ENCODE results near the gene MIDN. TPM values are rescaled to one million over a fixed set of nuclear protein-coding genes. Genes with fewer than 3 reads are reported as not detected.

MIDN gene
- total and polyA plus RNA-seq, 3 donors from 2014 or later, result 30.3 to 42.4 (median 38.2) TPM

GRCh38 chr19:1287354-1288225 lies 39.2 kb downstream of the MIDN start:
- no peak overlapping the region for H3K4me3 ChIP-seq
- H3K27ac ChIP-seq, result no peak overlapping the region
- no peaks in the 10 kb centered on the region for H3K9me3 ChIP-seq
- no peak for TF ChIP-seq CTCF (IDR thresholded peaks at IDR 0.05)
- no peak for TF ChIP-seq POLR2A (IDR thresholded peaks at IDR 0.05)
- no peak for DNase-seq
- H3K27me3 ChIP-seq, result no peaks in the 10 kb centered on the region
- no peaks in the 10 kb centered on the region for H3K36me3 ChIP-seq (ENCODE audit: low read depth, missing control alignments)
- intact Hi-C loops (cut with DNase I; ENCODE audit: low total_unique reads), result no loop called here
- WGBS, 2 donors, result 43 to 66% methylated on average over 7 to 53 of the region's 55 CpGs
- peaks cover 20% of the 10 kb centered on the region for H3K4me1 ChIP-seq

GRCh38 chr19:1288226-1288612 lies 39.8 kb downstream of the MIDN start:
- 88 to 94% methylated on average over 11 to 16 of the region's 18 CpGs for WGBS, 2 donors
- Histone ChIP-seq H3K4me1 (peaks cover 14% of the 10 kb centered on the region), H3K9me3 (no peaks in the 10 kb centered on the region), H3K27ac (no peak overlapping the region), H3K36me3 (ENCODE audit: low read depth, missing control alignments) (no peaks in the 10 kb centered on the region), H3K27me3 (no peaks in the 10 kb centered on the region), H3K4me3 (no peak overlapping the region)
- DNase-seq, result no peak
- TF ChIP-seq POLR2A (IDR thresholded peaks at IDR 0.05) (no peak), CTCF (IDR thresholded peaks at IDR 0.05) (no peak)
- intact Hi-C loops (cut with DNase I; ENCODE audit: low total_unique reads), result no loop called here

- Histone ChIP-seq H3K9me3 (no peaks in the 10 kb centered on the region), H3K27me3 (no peaks in the 10 kb centered on the region), H3K36me3 (ENCODE audit: low read depth, missing control alignments) (no peaks in the 10 kb centered on the region), H3K4me3 (no peak overlapping the region), H3K4me1 (peaks cover 6% of the 10 kb centered on the region), H3K27ac (no peak overlapping the region)
- DNase-seq, result no peak
- intact Hi-C loops (cut with DNase I; ENCODE audit: low total_unique reads), result no loop called here
- TF ChIP-seq POLR2A (IDR thresholded peaks at IDR 0.05) (no peak), CTCF (IDR thresholded peaks at IDR 0.05) (no peak)
- 93 to 100% methylated on average over 3 to 34 of the region's 41 CpGs for WGBS, 2 donors
These were observed 40.7 kb downstream of the MIDN start for GRCh38 chr19:1288833-1289685.

GRCh38 chr19:1289686-1290025 lies 41.3 kb downstream of the MIDN start:
- H3K4me1 ChIP-seq, result peaks cover 5% of the 10 kb centered on the region

More at GRCh38 chr19:1289686-1290025, 41.3 kb downstream of the MIDN start:
- no peaks in the 10 kb centered on the region for H3K27me3 ChIP-seq
- 91 to 92% methylated on average over 17 to 19 of the region's 19 CpGs for WGBS, 2 donors
- TF ChIP-seq CTCF (IDR thresholded peaks at IDR 0.05), result no peak
- no peak for TF ChIP-seq POLR2A (IDR thresholded peaks at IDR 0.05)
- H3K27ac ChIP-seq, result no peak overlapping the region
- intact Hi-C loops (cut with DNase I; ENCODE audit: low total_unique reads), result no loop called here
- no peak for DNase-seq
- no peak overlapping the region for H3K4me3 ChIP-seq
- no peaks in the 10 kb centered on the region for H3K9me3 ChIP-seq
- no peaks in the 10 kb centered on the region for H3K36me3 ChIP-seq (ENCODE audit: low read depth, missing control alignments)
